Lung (tissue), 12 donors: ENCODE results near the gene CSRP2. TPM values are rescaled to one million over a fixed set of nuclear protein-coding genes. Genes with fewer than 3 reads are reported as not detected.

ENCODE experiments used
- ATAC-seq: fragments of 200-7000 bp; cut with Tn5 transposase; one replicate; pipeline ENCODE4 v1.9.1; 2020; ENCODE audit warnings: moderate number of reproducible peaks; ENCODE audit not compliant: insufficient read depth, low FRiP score
- DNase-seq, 3 donors: peaks; one replicate each; pipeline ENCODE4 v3.0.0-alpha.2; 2013 to 2017
- H3K27ac ChIP-seq, 2 donors: one replicate each; pipeline ENCODE4 v1.5.1; 2013; ENCODE audit warnings: mild to moderate bottlenecking in 2 of 2, moderate library complexity in 2 of 2, control low read depth in 1 of 2, inconsistent platforms in 1 of 2, low read depth in 1 of 2, low read length in 1 of 2
- H3K27me3 ChIP-seq, 3 donors: one replicate each; pipeline ENCODE4 v1.5.1; 2013; ENCODE audit warnings: low read length in 2 of 3; ENCODE audit not compliant: control insufficient read depth in 3 of 3, insufficient read depth in 3 of 3
- H3K36me3 ChIP-seq, 4 donors: one replicate each; pipeline ENCODE4 v1.5.1; 2013; ENCODE audit warnings: low read length in 4 of 4, mild to moderate bottlenecking in 1 of 4, moderate library complexity in 1 of 4; ENCODE audit not compliant: control insufficient read depth in 4 of 4, insufficient read depth in 4 of 4
- H3K4me1 ChIP-seq, 5 donors: one replicate each; pipeline ENCODE4 v1.5.1; 2013; ENCODE audit warnings: low read length in 5 of 5, mild to moderate bottlenecking in 2 of 5, moderate library complexity in 1 of 5; ENCODE audit not compliant: control insufficient read depth in 5 of 5, insufficient read depth in 5 of 5
- H3K4me3 ChIP-seq: one replicate; pipeline ENCODE4 v1.5.1; 2013; ENCODE audit warnings: mild to moderate bottlenecking, control low read depth, moderate library complexity
- H3K9ac ChIP-seq, 2 donors: one replicate each; pipeline ENCODE4 v1.5.1; 2013; ENCODE audit warnings: low read length in 2 of 2, control low read depth in 1 of 2; ENCODE audit not compliant: insufficient read depth in 1 of 2
- H3K9me3 ChIP-seq, 4 donors: one replicate each; pipeline ENCODE4 v1.5.1; 2013; ENCODE audit warnings: low read length in 3 of 4, mild to moderate bottlenecking in 1 of 4, moderate library complexity in 1 of 4; ENCODE audit not compliant: control insufficient read depth in 4 of 4, insufficient read depth in 3 of 4
- WGBS, 2 donors: extraction: QIAGEN DNeasy Blood & Tissue Kit; methylation state at CpG; one replicate each; pipeline ENCODE4 v1.1.7; 2013; 5-methylcytosine and 5-hydroxymethylcytosine counted together
- polyA plus RNA-seq, 2 donors: library from polyadenylated mRNA; stranded (reverse); fragments of 200-250 nt; gene quantifications; one replicate each; pipeline ENCODE4 v1.2.1, GENCODE V29; 2013
- total RNA-seq, 2 donors: library from RNA; depleted of rRNA in 1 of 2; stranded (reverse); fragments of >200 nt in 1 of 2; gene quantifications; one replicate each; pipeline ENCODE4 v1.2.1, GENCODE V29; 2014 to 2021
- TF ChIP-seq, protein P1 (sequence below): IDR thresholded peaks from 2 replicates; pipeline ENCODE4 v1.5.1; 2012; ENCODE audit warnings: mild to moderate bottlenecking; ENCODE audit errors: control extremely low read depth, extremely low read depth
- donor health status: control.
- donor health status: control.
- donor health status: Bipolar disorder and iron deficiency.
- donor health status: healthy.
- donor health status: DM: yes; HTN: yes; CAD: no.

Gene CSRP2
- total and polyA plus RNA-seq, 4 donors = 13.5 to 21.9 (median 15.8) TPM

GRCh38 chr12:76880519-76881023, 1.8 kb upstream of the CSRP2 start:
- peaks cover 0 to 4% (median 0%) of the 10 kb centered on the region in 3 donors for H3K27me3 ChIP-seq
- peak in 1 of 3 donors; percentile 19 for DNase-seq
- TF ChIP-seq, protein P1, sequence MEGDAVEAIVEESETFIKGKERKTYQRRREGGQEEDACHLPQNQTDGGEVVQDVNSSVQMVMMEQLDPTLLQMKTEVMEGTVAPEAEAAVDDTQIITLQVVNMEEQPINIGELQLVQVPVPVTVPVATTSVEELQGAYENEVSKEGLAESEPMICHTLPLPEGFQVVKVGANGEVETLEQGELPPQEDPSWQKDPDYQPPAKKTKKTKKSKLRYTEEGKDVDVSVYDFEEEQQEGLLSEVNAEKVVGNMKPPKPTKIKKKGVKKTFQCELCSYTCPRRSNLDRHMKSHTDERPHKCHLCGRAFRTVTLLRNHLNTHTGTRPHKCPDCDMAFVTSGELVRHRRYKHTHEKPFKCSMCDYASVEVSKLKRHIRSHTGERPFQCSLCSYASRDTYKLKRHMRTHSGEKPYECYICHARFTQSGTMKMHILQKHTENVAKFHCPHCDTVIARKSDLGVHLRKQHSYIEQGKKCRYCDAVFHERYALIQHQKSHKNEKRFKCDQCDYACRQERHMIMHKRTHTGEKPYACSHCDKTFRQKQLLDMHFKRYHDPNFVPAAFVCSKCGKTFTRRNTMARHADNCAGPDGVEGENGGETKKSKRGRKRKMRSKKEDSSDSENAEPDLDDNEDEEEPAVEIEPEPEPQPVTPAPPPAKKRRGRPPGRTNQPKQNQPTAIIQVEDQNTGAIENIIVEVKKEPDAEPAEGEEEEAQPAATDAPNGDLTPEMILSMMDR = no peak
- peaks cover 0 to 6% (median 0%) of the 10 kb centered on the region in 4 donors for H3K9me3 ChIP-seq
- H3K4me3 ChIP-seq = no peak overlapping the region
- 85 to 91% methylated on average over 7 of the region's 7 CpGs for WGBS, 2 donors
- H3K27ac ChIP-seq = peak overlapping the region in 1 of 2 donors; percentile 11
- H3K36me3 ChIP-seq = no peaks in the 10 kb centered on the region
- H3K9ac ChIP-seq = no peak overlapping the region
- ATAC-seq = no peak
- peaks cover 0 to 36% (median 9%) of the 10 kb centered on the region in 5 donors for H3K4me1 ChIP-seq

GRCh38 chr12:76879710-76880518, 1.1 kb upstream of the CSRP2 start:
- peaks cover 0 to 4% (median 0%) of the 10 kb centered on the region in 3 donors for H3K27me3 ChIP-seq
- H3K36me3 ChIP-seq = no peaks in the 10 kb centered on the region
- H3K4me1 ChIP-seq = peaks cover 0 to 36% (median 9%) of the 10 kb centered on the region in 5 donors
- DNase-seq (peak in 2 of 3 donors; percentile 58 to 61), ATAC-seq (no peak)
- TF ChIP-seq, protein P1 = no peak
- 53 to 68% methylated on average over 13 of the region's 13 CpGs for WGBS, 2 donors
- H3K4me3 ChIP-seq = no peak overlapping the region
- H3K9me3 ChIP-seq = peaks cover 0 to 6% (median 0%) of the 10 kb centered on the region in 4 donors
- H3K9ac ChIP-seq = peak overlapping the region in 1 of 2 donors; percentile 40
- peak overlapping the region; percentile 89 to 96 for H3K27ac ChIP-seq

GRCh38 chr12:76878099-76878898, 520 bp downstream of the CSRP2 start:
- peak; percentile 1 for ATAC-seq

More at GRCh38 chr12:76878099-76878898, 520 bp downstream of the CSRP2 start:
- Histone ChIP-seq H3K4me1 (peaks cover 0 to 36% (median 9%) of the 10 kb centered on the region in 5 donors), H3K9me3 (no peaks in the 10 kb centered on the region), H3K36me3 (no peaks in the 10 kb centered on the region), H3K4me3 (peak overlapping the region; percentile 74), H3K27ac (peak overlapping the region; percentile 41 to 83), H3K27me3 (peaks cover 0 to 4% (median 0%) of the 10 kb centered on the region in 3 donors), H3K9ac (no peak overlapping the region)
- WGBS, 2 donors = 1% methylated on average over 44 of the region's 44 CpGs
- TF ChIP-seq, protein P1 = no peak
- peak; percentile 33 to 40 (median 40) for DNase-seq
